Measurements from ENCODE around the gene ADCY7.

The ADCY7 gene

DNA sequence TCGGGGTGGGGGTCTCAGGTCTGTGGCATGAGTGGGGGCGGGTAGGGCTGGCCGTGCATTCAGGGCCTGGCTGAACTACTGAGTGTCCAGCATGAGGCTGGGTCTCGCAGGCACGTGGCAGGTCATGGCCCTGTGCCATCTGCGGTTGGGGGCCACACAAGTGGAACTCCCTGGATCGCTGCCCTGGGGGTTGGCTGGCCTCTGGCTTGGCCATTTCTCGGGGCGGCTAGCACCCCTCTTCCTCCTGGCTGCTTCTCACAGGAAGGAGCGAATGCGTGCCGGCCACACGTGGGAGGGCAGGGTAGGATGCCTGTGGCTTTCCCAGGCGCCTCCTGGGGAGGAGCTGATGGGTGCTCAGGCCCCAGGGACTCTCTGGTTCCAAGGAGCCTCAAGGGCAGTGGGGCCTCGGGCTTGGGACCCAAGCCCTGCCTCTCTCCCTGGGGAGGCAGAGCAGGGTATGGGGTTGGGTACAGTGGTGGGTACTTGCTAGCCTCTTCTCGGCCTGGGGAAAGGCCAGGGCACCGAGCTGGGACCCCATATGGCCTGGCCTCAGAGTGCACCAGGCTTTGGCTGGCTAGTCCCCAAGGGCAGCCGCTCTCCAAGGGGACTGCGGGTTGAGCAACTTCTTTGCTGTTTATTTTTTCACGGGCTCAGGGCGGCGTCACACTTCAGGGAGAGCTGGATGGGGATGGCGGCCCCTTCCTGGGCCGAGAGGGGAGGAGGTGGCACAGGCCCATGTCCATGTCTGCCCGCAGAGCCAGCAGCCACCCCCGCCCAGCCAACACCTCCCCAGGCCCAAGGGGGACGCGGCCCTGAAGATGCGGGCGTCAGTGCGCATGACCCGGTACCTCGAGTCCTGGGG, 37.5 kb downstream of the ADCY7 start:
- DNase-seq = no peak

DNA sequence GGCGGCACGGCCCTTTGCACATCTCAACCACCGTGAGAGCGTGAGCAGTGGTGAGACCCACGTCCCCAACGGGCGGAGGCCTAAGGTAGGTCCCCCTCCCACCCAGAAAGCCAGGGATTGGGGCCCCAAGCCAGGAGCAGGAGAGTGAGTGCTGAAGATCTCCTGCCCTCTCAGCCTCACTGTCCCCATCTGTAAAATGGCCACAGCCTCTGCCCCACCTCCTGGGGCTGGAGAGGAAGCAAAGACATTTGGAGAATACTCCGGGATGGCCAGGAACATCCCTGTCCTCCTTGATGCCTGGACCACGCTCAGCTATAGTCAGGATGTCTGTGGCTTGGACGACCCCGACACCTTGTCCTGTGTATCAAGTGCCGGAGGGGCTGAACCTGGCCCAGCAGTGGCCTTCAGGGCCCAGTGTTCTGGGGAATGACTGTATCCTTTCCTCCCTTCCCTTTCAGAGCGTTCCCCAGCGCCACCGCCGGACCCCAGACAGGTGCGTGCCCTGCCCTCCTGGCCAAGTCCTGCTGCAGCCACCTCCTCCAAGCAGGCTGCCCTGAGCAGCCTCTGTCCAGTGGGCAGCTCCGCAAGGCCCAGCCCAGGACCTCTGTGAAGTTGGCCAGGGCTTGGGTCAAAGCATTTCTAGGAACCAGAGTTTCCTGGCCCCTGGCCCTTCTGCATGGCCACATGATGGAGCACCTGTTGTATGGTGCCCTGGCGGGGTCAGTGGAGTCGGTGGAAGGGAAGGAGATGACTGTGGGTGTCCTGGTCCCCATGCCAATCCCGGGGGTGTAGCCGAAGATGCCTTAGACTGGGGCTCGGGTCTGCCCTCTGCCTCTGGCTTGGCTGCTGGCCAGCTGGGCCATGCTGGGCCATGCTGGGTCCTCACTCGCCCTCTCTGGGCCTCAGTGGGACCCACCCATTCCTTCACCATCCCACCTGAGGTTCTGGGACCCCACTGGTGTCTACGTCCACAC, 38.4 kb downstream of the ADCY7 start:
- in situ Hi-C loops (cut with HindIII; ENCODE audit: low pct_ligation_motif_present, low pct_unique_long_range_greater_than_20kb, low sequenced_read_pairs) = no loop called here
- DNase-seq = no peak

More for the DNA sequence above, 37.5 kb downstream of the ADCY7 start:
- in situ Hi-C loops (cut with HindIII; ENCODE audit: low pct_ligation_motif_present, low pct_unique_long_range_greater_than_20kb, low sequenced_read_pairs) = no loop called here

DNA sequence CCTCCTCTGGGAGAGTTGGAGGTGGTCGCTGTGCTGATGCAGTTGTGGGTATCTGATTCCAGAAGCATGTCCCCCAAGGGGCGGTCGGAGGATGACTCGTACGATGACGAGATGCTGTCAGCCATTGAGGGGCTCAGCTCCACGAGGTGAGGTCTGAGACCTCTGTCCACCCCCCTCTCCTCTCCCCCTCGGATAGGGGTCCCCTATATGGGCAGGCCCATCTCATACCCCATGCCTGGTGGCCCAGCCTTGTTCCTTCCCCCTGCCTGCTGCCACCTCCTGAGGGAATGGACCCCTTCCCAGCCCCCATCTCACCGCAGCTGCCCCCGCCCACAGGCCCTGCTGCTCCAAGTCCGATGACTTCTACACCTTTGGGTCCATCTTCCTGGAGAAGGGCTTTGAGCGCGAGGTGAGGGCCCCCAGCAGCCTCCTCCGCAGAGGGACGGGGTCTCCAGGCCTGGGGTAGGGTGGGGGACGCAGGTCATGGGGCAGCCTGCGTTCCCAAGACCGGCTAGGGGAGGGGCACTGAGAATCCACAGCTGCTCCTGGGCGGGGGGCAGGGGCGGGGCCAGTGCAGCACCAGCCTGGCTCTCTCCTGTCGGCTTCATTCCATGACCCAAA, 39.2 kb downstream of the ADCY7 start:
- in situ Hi-C loops (cut with HindIII; ENCODE audit: low pct_ligation_motif_present, low pct_unique_long_range_greater_than_20kb, low sequenced_read_pairs) = no loop called here
- no peak for DNase-seq

- in situ Hi-C loops (cut with HindIII; ENCODE audit: low pct_ligation_motif_present, low pct_unique_long_range_greater_than_20kb, low sequenced_read_pairs) = no loop called here
- DNase-seq = no peak
These were observed 39.9 kb downstream of the ADCY7 start for GRCh38 chr16:50306287-50306686.

DNA sequence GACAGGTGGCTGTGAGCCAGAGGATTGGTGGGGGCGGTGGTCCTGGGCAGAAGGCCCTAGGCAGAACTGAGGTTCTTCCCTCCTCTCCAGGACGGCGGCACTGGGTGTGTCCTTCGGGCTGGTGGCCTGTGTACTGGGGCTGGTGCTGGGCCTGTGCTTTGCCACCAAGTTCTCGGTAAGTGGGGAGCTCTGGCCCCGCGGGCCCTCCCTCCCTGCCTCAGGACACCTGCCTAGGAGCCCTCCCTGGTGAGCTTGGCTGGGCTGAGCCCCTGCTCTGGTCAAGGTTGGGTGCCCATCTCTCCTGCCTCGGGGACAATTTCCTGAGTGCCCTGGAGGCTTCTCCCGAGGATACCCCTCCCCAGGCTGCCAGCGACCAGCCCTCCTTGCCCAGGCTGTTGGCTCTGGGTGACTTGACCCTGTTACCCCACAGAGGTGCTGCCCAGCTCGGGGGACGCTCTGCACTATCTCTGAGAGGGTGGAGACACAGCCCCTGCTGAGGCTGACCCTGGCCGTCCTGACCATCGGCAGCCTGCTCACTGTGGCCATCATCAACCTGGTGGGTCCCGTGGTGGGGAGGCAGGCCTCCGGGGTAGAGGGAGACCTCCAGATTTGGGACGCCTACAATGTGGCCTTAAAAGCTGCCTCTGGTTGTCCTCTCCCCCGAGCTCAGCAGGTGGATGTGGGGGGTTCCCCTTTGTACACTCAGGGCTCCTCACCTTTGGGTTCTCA, 42.0 kb downstream of the ADCY7 start:
- in situ Hi-C loops (cut with HindIII; ENCODE audit: low pct_ligation_motif_present, low pct_unique_long_range_greater_than_20kb, low sequenced_read_pairs) = no loop called here
- no peak for DNase-seq

- in situ Hi-C loops (cut with HindIII; ENCODE audit: low pct_ligation_motif_present, low pct_unique_long_range_greater_than_20kb, low sequenced_read_pairs) = no loop called here
- DNase-seq = no peak
These were observed 42.8 kb downstream of the ADCY7 start for GRCh38 chr16:50309156-50309526.

DNA sequence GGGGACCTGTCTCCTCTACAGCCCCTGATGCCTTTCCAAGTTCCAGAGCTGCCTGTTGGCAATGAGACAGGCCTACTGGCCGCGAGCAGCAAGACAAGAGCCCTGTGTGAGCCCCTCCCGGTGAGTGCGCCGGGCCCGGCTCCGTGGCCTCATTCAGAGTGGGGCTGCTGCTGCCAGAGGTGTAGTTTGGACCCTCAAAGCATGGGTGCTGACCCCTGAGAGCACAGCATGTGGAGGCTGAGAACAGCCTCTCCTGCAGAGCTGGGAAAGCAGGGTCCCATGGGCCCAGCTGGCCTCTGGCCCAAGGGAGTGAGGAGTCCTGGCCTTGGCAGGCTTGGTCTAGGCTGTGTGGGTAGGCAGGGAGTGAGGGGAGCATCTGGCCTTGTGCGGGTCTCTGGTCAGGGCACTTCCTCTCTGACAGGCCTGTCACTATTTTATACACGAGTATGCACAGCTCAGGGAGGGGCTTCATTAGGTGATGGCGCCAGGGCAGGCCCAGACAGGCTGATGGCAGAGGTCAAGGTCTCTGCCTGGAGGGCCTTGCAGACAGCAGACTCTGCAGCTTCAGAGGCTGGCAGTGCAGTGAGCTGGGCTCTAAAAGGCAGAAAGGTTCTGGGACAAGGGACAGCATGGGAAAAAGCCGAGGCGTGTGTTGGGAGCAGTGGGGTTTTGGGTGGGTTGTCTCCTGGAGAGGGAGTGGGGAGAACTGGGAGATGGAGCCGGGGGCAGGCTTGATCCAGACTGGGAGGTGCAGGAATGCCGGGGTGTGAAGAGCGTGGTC, 43.4 kb downstream of the ADCY7 start:
- no peak for DNase-seq
- in situ Hi-C loops (cut with HindIII; ENCODE audit: low pct_ligation_motif_present, low pct_unique_long_range_greater_than_20kb, low sequenced_read_pairs) = no loop called here

- no peak for DNase-seq
- in situ Hi-C loops (cut with HindIII; ENCODE audit: low pct_ligation_motif_present, low pct_unique_long_range_greater_than_20kb, low sequenced_read_pairs) = no loop called here
These were observed 44.2 kb downstream of the ADCY7 start for GRCh38 chr16:50310308-50311133.

GRCh38 chr16:50311134-50311528, 44.8 kb downstream of the ADCY7 start:
- in situ Hi-C loops (cut with HindIII; ENCODE audit: low pct_ligation_motif_present, low pct_unique_long_range_greater_than_20kb, low sequenced_read_pairs) = no loop called here
- DNase-seq = no peak

DNA sequence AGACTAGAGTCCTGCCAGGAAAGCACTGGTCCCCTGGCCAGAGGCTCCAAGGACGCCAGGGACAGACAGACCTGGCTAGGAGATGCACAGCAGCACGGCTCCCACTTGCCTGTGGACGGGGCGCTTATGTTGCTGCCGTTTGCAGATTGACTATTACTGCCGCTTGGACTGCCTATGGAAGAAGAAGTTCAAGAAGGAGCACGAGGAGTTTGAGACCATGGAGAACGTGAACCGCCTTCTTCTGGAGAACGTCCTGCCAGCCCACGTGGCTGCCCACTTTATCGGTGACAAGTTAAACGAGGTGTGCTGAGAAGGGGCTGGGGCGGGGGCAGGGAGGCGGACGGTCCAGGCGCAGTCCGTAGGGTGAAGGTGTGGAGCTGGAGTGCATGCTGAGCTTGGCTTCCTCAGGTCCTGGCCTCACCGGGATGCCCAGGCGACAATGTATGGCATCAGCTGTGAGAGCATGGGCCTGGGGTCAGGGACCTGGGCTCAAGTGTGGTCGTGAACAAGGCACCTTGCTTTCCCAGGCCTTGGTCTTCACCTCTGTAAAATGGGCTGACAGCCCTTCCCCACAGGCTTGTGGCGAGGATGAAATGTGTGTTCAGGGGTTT, 45.6 kb downstream of the ADCY7 start:
- in situ Hi-C loops (cut with HindIII; ENCODE audit: low pct_ligation_motif_present, low pct_unique_long_range_greater_than_20kb, low sequenced_read_pairs) = no loop called here
- DNase-seq = no peak

DNA sequence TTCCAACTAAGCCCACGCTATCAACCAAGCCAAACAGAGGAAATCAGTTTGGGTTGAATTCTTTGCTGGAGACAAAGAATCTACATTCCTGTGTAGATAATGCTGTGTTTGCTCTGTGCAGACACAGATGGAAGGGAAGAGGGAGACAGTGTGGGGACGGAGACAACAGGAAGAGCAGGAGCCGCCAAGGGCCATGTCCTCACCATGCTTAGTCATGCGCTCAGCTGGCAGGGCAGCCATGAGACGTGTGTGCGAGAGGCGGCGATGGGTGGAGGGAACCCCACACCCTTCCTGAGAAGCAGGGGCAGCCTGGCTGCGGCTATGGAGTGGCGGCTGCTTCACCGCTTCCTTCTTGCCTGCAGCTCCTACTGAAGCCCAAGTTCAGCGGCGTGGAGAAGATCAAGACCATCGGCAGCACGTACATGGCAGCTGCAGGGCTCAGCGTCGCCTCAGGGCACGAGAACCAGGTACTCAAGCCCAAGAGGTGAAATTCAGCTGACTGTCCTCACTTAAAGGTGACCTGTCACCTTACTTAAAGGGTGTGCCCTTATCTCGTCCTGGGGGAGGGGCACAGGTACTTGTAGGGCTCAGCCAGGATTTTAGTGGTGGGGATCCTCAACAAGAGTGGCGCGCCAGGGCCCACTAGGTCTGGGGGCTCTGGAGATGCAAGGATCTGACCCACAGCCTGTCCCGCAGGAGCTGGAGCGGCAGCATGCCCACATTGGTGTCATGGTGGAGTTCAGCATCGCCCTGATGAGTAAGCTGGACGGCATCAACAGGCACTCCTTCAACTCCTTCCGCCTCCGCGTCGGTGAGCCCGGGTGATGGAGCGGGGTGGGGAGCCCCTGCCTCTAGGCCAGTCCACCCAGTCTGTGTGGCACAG, 47.5 kb downstream of the ADCY7 start:
- no peak for DNase-seq
- in situ Hi-C loops (cut with HindIII; ENCODE audit: low pct_ligation_motif_present, low pct_unique_long_range_greater_than_20kb, low sequenced_read_pairs) = no loop called here

GRCh38 chr16:50314665-50315064, 48.3 kb downstream of the ADCY7 start:
- in situ Hi-C loops (cut with HindIII; ENCODE audit: low pct_ligation_motif_present, low pct_unique_long_range_greater_than_20kb, low sequenced_read_pairs) = no loop called here

DNA sequence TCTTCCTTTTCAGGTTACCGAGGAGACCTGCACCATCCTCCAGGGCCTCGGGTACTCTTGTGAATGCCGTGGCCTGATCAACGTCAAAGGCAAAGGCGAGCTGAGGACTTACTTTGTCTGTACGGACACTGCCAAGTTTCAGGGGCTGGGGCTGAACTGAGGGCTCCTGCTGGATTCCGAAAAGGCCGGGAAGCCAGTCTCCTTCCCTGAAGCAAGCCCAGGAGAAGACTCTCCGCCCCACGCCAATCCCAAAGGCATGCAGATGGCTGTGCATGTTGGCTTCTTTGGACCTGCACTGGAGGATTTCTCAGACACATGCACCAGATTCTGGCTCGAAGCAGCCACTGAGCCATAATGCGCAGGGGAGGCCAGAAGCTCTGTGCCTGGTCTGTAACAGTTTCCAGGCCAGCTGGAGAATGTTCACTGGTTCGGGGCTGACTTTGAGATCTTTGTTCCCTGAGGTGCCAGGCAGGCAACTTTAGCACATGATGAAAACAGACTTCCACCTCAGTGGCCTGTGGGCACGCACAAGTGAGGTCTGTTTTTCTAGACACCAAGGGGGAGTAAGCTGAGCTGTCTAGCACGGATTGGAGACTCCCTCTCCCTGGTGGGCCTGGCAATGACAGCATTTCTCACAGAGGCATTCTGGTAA, 49.1 kb downstream of the ADCY7 start:
- DNase-seq = no peak
- in situ Hi-C loops (cut with HindIII; ENCODE audit: low pct_ligation_motif_present, low pct_unique_long_range_greater_than_20kb, low sequenced_read_pairs) = no loop called here

More at GRCh38 chr16:50314665-50315064, 48.3 kb downstream of the ADCY7 start:
- no peak for DNase-seq

GRCh38 chr16:50316102-50316847, 49.9 kb downstream of the ADCY7 start:
- DNase-seq = no peak
- in situ Hi-C loops (cut with HindIII; ENCODE audit: low pct_ligation_motif_present, low pct_unique_long_range_greater_than_20kb, low sequenced_read_pairs) = no loop called here

All from ACHN (cell line).